GM12874 (cell line): Measurements from ENCODE around the gene PDE3B.

ENCODE experiments used
- CTCF ChIP-seq: IDR thresholded peaks from 2 replicates; pipeline ENCODE4 v1.5.1; 2011; ENCODE audit warnings: low read depth, mild to moderate bottlenecking, control low read depth, low read length, moderate library complexity; ENCODE audit not compliant: insufficient read depth

The PDE3B gene

GRCh38 chr11:14618060-14618459 is 25.5 kb upstream of the PDE3B start:
- TF ChIP-seq CTCF: no peak

- no peak for TF ChIP-seq CTCF
Observed at GRCh38 chr11:14619603-14620531, 23.7 kb upstream of the PDE3B start.

- no peak for TF ChIP-seq CTCF
Observed at GRCh38 chr11:14622223-14622954, 21.2 kb upstream of the PDE3B start.

GRCh38 chr11:14623036-14623435 is 20.6 kb upstream of the PDE3B start:
- TF ChIP-seq CTCF: no peak

- no peak for TF ChIP-seq CTCF
Observed at GRCh38 chr11:14625586-14626205, 17.9 kb upstream of the PDE3B start.

- no peak for TF ChIP-seq CTCF
Observed at GRCh38 chr11:14626650-14627049, 17.0 kb upstream of the PDE3B start.

- no peak for TF ChIP-seq CTCF
Observed at GRCh38 chr11:14634813-14635212, 8.8 kb upstream of the PDE3B start.
